Measurements from ENCODE around the gene ANKRD22. TPM values are rescaled to one million over a fixed set of nuclear protein-coding genes. Genes with fewer than 3 reads are reported as not detected.
A peak's percentile ranks its signal among the peaks of the same experiment; 100 is the strongest.
"Not testable (repeated sequence)": the region's sequence is repeated elsewhere in the genome, so short reads cannot be mapped to it uniquely, and the experiment has no call there.

ANKRD22 gene
- total and polyA plus RNA-seq, 9 donors = 0.11 to 0.44 (median 0.16) TPM; not detected in 4

GRCh38 chr10:88889559-88890337, 38.1 kb upstream of the ANKRD22 start:
- DNase-seq = no peak
- WGBS (ENCODE audit: insufficient coverage) = 100% methylated on average over 1 of the region's 1 CpG
- Histone ChIP-seq H3K4me1 (ENCODE audit: control insufficient read depth, insufficient read depth, low read length) (peaks cover 7% of the 10 kb centered on the region), H3K27ac (ENCODE audit: low read length) (no peak overlapping the region), H3K27me3 (ENCODE audit: control insufficient read depth, insufficient read depth, low read length) (no peaks in the 10 kb centered on the region), H3K4me3 (ENCODE audit: low read length) (no peak overlapping the region), H3K36me3 (ENCODE audit: control insufficient read depth, insufficient read depth, low read length) (no peaks in the 10 kb centered on the region), H3K9me3 (replicated peaks; ENCODE audit: control insufficient read depth, low read depth, low read length) (no peaks in the 10 kb centered on the region)

DNA sequence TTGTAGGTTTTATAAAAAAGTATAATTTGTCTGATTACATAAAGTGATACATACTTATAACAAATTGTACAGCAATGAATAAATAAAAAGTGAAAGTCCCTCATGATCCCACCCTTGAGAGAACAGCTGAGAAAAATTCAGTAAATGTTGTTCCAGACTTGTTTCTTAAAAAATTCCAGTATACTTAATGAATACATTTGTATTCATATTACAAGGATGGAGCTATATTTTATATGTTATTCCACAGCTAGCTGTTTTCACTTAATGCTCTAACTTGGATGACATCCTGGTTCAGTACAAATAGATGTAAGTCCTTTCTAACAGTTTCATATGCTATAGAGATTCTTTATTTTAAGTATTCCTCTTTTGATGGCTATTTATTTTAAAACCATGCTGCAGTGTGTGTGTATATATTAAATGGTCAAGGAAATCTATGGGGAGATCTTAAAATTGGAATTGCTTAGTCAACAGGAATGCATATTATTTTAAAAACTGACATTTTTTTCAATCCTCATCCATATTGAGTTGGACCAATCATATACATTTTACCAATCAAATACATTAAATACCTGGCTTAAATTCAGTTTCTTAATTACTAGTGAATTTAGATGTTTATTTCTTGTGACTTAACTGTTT, 37.3 kb upstream of the ANKRD22 start:
- Histone ChIP-seq H3K27me3 (ENCODE audit: control insufficient read depth, insufficient read depth, low read length) (no peaks in the 10 kb centered on the region), H3K4me1 (ENCODE audit: control insufficient read depth, insufficient read depth, low read length) (peaks cover 4% of the 10 kb centered on the region), H3K4me3 (ENCODE audit: low read length) (no peak overlapping the region), H3K9me3 (replicated peaks; ENCODE audit: control insufficient read depth, low read depth, low read length) (no peaks in the 10 kb centered on the region), H3K36me3 (ENCODE audit: control insufficient read depth, insufficient read depth, low read length) (no peaks in the 10 kb centered on the region), H3K27ac (ENCODE audit: low read length) (peak overlapping the region; percentile 78)
- DNase-seq = peak; percentile 88

DNA sequence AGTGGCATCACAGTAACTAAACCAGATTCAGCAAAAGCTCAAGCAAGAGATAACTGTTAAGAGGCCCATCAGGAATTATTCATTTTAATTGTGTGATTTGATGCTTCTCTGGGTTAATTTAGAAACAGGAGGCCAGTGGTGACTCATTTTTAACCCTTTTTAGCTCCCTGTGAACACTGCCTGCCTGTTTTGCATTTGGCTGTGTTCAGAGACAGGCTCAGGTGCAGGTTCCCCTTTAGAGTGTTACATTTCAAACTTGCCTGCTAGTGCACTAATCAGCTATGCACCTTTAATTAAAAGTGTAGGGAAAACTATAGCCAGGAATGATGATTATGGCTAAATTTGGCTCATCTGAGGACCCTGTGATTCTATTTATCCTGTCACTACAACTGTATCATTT, 34.9 kb upstream of the ANKRD22 start:
- DNase-seq = no peak
- Histone ChIP-seq H3K4me3 (ENCODE audit: low read length) (no peak overlapping the region), H3K36me3 (ENCODE audit: control insufficient read depth, insufficient read depth, low read length) (no peaks in the 10 kb centered on the region), H3K27ac (ENCODE audit: low read length) (no peak overlapping the region), H3K27me3 (ENCODE audit: control insufficient read depth, insufficient read depth, low read length) (no peaks in the 10 kb centered on the region), H3K9me3 (replicated peaks; ENCODE audit: control insufficient read depth, low read depth, low read length) (no peaks in the 10 kb centered on the region), H3K4me1 (ENCODE audit: control insufficient read depth, insufficient read depth, low read length) (peaks cover 4% of the 10 kb centered on the region)

DNA sequence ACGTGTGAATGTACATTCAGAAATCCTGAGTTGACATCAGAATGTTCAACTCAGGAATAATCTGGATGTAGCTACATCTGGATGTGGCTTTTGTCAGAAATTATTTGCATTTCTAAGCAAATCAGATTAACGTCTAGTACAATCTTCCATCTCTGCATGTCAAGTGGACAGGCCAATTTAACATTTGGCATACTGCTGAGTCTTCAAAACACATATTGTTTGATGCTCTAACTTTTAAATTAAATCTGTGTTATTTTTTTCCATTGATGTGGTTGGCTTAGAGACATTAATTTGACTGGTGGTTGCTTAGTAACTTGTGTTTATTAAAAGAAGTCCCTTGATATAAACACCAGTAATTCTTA, 31.8 kb upstream of the ANKRD22 start:
- peaks cover 7% of the 10 kb centered on the region for H3K4me1 ChIP-seq (ENCODE audit: control insufficient read depth, insufficient read depth, low read length)
- H3K27me3 ChIP-seq (ENCODE audit: control insufficient read depth, insufficient read depth, low read length) = no peaks in the 10 kb centered on the region
- H3K36me3 ChIP-seq (ENCODE audit: control insufficient read depth, insufficient read depth, low read length) = no peaks in the 10 kb centered on the region
- DNase-seq = no peak
- 90% methylated on average over 2 of the region's 2 CpGs for WGBS (ENCODE audit: insufficient coverage)
- H3K9me3 ChIP-seq (replicated peaks; ENCODE audit: control insufficient read depth, low read depth, low read length) = no peaks in the 10 kb centered on the region
- H3K27ac ChIP-seq (ENCODE audit: low read length) = no peak overlapping the region
- no peak overlapping the region for H3K4me3 ChIP-seq (ENCODE audit: low read length)

- not testable (repeated sequence) for H3K4me1 ChIP-seq (ENCODE audit: control insufficient read depth, insufficient read depth, low read length); H3K36me3 ChIP-seq (ENCODE audit: control insufficient read depth, insufficient read depth, low read length); H3K9me3 ChIP-seq (replicated peaks; ENCODE audit: control insufficient read depth, low read depth, low read length); H3K4me3 ChIP-seq (ENCODE audit: low read length); H3K27me3 ChIP-seq (ENCODE audit: control insufficient read depth, insufficient read depth, low read length)
- no CpG with 5 or more reads among the region's 8 CpGs for WGBS (ENCODE audit: insufficient coverage)
- H3K27ac ChIP-seq (ENCODE audit: low read length) = peak overlapping the region; percentile 96
- peak; percentile 63 for DNase-seq
Measured at GRCh38 chr10:88882646-88883447, 31.2 kb upstream of the ANKRD22 start.

- no peak for DNase-seq
- peak overlapping the region; percentile 96 for H3K27ac ChIP-seq (ENCODE audit: low read length)
- peaks cover 2% of the 10 kb centered on the region for H3K27me3 ChIP-seq (ENCODE audit: control insufficient read depth, insufficient read depth, low read length)
- H3K9me3 ChIP-seq (replicated peaks; ENCODE audit: control insufficient read depth, low read depth, low read length) = no peaks in the 10 kb centered on the region
- 60% methylated on average over 1 of the region's 5 CpGs for WGBS (ENCODE audit: insufficient coverage)
- H3K4me1 ChIP-seq (ENCODE audit: control insufficient read depth, insufficient read depth, low read length) = peaks cover 3% of the 10 kb centered on the region
- H3K36me3 ChIP-seq (ENCODE audit: control insufficient read depth, insufficient read depth, low read length) = no peaks in the 10 kb centered on the region
- peak overlapping the region; percentile 91 for H3K4me3 ChIP-seq (ENCODE audit: low read length)
Measured at GRCh38 chr10:88881922-88882645, 30.4 kb upstream of the ANKRD22 start.

DNA sequence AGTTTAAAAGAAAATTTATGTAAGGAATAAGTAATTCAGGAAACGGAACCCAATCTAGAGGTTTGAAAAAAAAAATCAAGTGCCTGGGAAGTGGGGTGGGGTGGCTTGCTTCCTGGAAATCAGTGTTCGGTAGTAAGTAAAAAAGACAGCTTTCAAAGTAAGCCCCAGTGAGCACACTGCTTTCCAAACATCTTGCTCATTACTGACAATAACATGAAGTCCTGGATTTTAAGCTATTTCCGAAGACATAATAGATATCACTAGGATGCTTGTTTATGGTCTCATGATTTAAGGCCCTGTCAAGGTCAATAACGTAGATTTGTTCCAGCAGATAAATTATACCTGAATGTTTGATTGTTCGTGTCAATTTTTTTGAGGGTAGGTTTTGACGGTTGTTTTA, 29.7 kb upstream of the ANKRD22 start:
- 14% methylated on average over 1 of the region's 6 CpGs for WGBS (ENCODE audit: insufficient coverage)
- Histone ChIP-seq H3K27ac (ENCODE audit: low read length) (peak overlapping the region; percentile 96), H3K4me1 (ENCODE audit: control insufficient read depth, insufficient read depth, low read length) (peaks cover 3% of the 10 kb centered on the region)

GRCh38 chr10:88880282-88881076, 28.8 kb upstream of the ANKRD22 start:
- peak; percentile 92 for DNase-seq
- under 1% methylated on average over 83 of the region's 84 CpGs for WGBS (ENCODE audit: insufficient coverage)

More for the DNA sequence above, 29.7 kb upstream of the ANKRD22 start:
- peak; percentile 63 for DNase-seq
- peaks cover 2% of the 10 kb centered on the region for H3K27me3 ChIP-seq (ENCODE audit: control insufficient read depth, insufficient read depth, low read length)
- peak overlapping the region; percentile 91 for H3K4me3 ChIP-seq (ENCODE audit: low read length)
- no peaks in the 10 kb centered on the region for H3K9me3 ChIP-seq (replicated peaks; ENCODE audit: control insufficient read depth, low read depth, low read length)
- no peaks in the 10 kb centered on the region for H3K36me3 ChIP-seq (ENCODE audit: control insufficient read depth, insufficient read depth, low read length)

DNA sequence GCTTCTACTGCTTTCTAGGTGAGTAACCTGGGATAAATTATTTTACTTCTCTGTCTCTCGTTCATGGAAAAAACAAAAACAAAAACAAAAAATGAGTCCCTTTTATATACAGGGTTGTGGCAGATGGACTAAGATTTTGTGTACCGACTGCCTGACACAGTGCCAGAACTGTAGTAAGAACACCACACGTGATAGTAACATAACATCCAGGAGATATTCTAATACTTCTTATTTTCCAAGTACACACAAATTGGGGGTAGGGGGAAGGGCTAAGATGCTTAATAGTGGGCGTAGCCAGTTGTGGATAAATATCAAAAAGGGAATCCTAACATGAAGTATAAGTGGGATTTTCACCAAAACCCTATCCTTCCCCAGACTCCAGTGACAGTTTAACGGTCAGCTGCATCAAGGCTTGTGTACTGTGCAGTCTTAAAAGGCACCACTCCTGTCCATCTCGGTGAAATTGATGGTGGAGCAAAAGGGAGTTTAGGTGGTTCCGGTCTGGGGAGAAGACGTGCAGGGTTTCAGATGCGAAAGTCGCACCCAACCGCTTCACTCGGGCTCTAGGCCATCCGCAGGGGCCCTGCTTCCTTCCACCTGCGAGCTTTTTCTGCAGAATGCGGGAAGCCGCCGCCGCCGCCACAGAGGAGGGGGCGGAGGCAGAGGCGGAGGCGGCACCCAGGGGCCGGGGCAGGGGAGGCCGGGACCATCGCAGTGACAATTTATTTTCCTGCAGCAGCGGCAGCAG, 28.1 kb upstream of the ANKRD22 start, which contains the start of gene STAMBPL1:
Gene STAMBPL1 (plus strand): TSS at position 712 of the 748 bp plus-strand sequence. CDS start 21,464 bp downstream, outside the sequence.
- Histone ChIP-seq H3K27ac (ENCODE audit: low read length) (peak within 1 kb of the TSS; percentile 96), H3K36me3 (ENCODE audit: control insufficient read depth, insufficient read depth, low read length) (no peaks in the 10 kb centered on the region), H3K4me1 (ENCODE audit: control insufficient read depth, insufficient read depth, low read length) (peaks cover 3% of the 10 kb centered on the region), H3K4me3 (ENCODE audit: low read length) (peak within 1 kb of the TSS; percentile 91), H3K9me3 (replicated peaks; ENCODE audit: control insufficient read depth, low read depth, low read length) (no peaks in the 10 kb centered on the region), H3K27me3 (ENCODE audit: control insufficient read depth, insufficient read depth, low read length) (peaks cover 2% of the 10 kb centered on the region)
- DNase-seq = peak; percentile 76
- WGBS (ENCODE audit: insufficient coverage) = under 1% methylated on average over 19 of the region's 26 CpGs

More at GRCh38 chr10:88880282-88881076, 28.8 kb upstream of the ANKRD22 start:
- Histone ChIP-seq H3K9me3 (replicated peaks; ENCODE audit: control insufficient read depth, low read depth, low read length) (no peaks in the 10 kb centered on the region), H3K4me3 (ENCODE audit: low read length) (peak overlapping the region; percentile 91), H3K27ac (ENCODE audit: low read length) (peak overlapping the region; percentile 96), H3K27me3 (ENCODE audit: control insufficient read depth, insufficient read depth, low read length) (peaks cover 2% of the 10 kb centered on the region), H3K4me1 (ENCODE audit: control insufficient read depth, insufficient read depth, low read length) (peaks cover 3% of the 10 kb centered on the region), H3K36me3 (ENCODE audit: control insufficient read depth, insufficient read depth, low read length) (no peaks in the 10 kb centered on the region)

All from muscle of leg (tissue), 11 donors.